IMR-90 (cell line): ENCODE results near the gene THOC2. TPM values are rescaled to one million over a fixed set of nuclear protein-coding genes. Genes with fewer than 3 reads are reported as not detected.

ENCODE experiments used
- ATAC-seq: fragments of 200-7000 bp; cut with Tn5 transposase; 2 replicates; pipeline ENCODE4 v1.9.1; 2020; ENCODE audit warnings: low read depth, mild to moderate bottlenecking, moderate library complexity
- BruUV-seq: library from RNA; stranded (reverse); fragments of 400-500 nt; replicated peaks from 2 replicates; lab custom pipeline; 2021; lab: Mats Ljungman, UMichigan
- CTCF ChIA-PET: fragments of 300-600 bp; formaldehyde crosslinking; extraction: SDS; loops from one replicate; lab custom pipeline; 2021; ENCODE audit warnings: antibody characterized with exemption; lab: Yijun Ruan, JAX
- POLR2A ChIA-PET: fragments of 300-600 bp; sonication (Branson Sonifier 250); formaldehyde crosslinking; loops from one replicate; lab custom pipeline; 2022; ENCODE audit warnings: antibody characterized with exemption; ENCODE audit not compliant: unreplicated experiment; lab: Charles Lee
- DNase-seq: peaks from one replicate; pipeline ENCODE4 v3.0.0; 2013
- H2AFZ ChIP-seq: replicated peaks from 2 replicates; pipeline ENCODE3; 2013; ENCODE audit warnings: low read length, mild to moderate bottlenecking; ENCODE audit not compliant: poor library complexity
- H2AK5ac ChIP-seq: 2 replicates; pipeline ENCODE4 v1.6.1; 2013; ENCODE audit warnings: low read depth, low read length, inconsistent platforms
- H2AK9ac ChIP-seq: replicated peaks from 2 replicates; pipeline ENCODE3; 2013; ENCODE audit warnings: mild to moderate bottlenecking, low read depth, low read length, moderate library complexity; ENCODE audit not compliant: poor library complexity
- H2BK120ac ChIP-seq: 2 replicates; pipeline ENCODE4 v1.6.1; 2013; ENCODE audit warnings: low read depth, low read length, inconsistent platforms
- H2BK15ac ChIP-seq: 3 replicates; pipeline ENCODE4 v1.6.1; 2013; ENCODE audit warnings: low read depth, low read length, inconsistent platforms
- H2BK20ac ChIP-seq: 2 replicates; pipeline ENCODE4 v1.6.1; 2013; ENCODE audit warnings: low read depth, mild to moderate bottlenecking, inconsistent platforms, low read length, moderate library complexity
- H2BK5ac ChIP-seq: 2 replicates; pipeline ENCODE4 v1.6.1; 2013; ENCODE audit warnings: mild to moderate bottlenecking, low read depth, low read length, inconsistent platforms; ENCODE audit not compliant: poor library complexity, severe bottlenecking
- H3K14ac ChIP-seq: replicated peaks from 2 replicates; pipeline ENCODE4 v1.6.1; 2013; ENCODE audit warnings: low read depth, low read length, inconsistent platforms
- H3K18ac ChIP-seq: 2 replicates; pipeline ENCODE4 v1.6.1; 2013; ENCODE audit warnings: low read depth, low read length, control low read depth
- H3K23ac ChIP-seq: 2 replicates; pipeline ENCODE4 v1.6.1; 2013; ENCODE audit warnings: low read depth, low read length, inconsistent platforms
- H3K27ac ChIP-seq: 2 replicates; pipeline ENCODE4 v1.5.1; 2013; ENCODE audit warnings: mild to moderate bottlenecking, control low read depth, low read length; ENCODE audit not compliant: insufficient read depth
- H3K27me3 ChIP-seq: 2 replicates; pipeline ENCODE4 v1.6.1; 2013; ENCODE audit warnings: low read length; ENCODE audit not compliant: control insufficient read depth, insufficient read depth
- H3K36me3 ChIP-seq: 2 replicates; pipeline ENCODE4 v1.6.1; 2013; ENCODE audit warnings: low read length, mixed read lengths; ENCODE audit not compliant: control insufficient read depth, insufficient read depth
- H3K4ac ChIP-seq: 2 replicates; pipeline ENCODE4 v1.6.1; 2013; ENCODE audit warnings: low read depth, low read length, inconsistent platforms
- H3K4me1 ChIP-seq: 2 replicates; pipeline ENCODE4 v1.6.1; 2013; ENCODE audit warnings: low read length, mixed read lengths; ENCODE audit not compliant: control insufficient read depth, insufficient read depth
- H3K4me2 ChIP-seq: 2 replicates; pipeline ENCODE4 v1.6.1; 2013; ENCODE audit warnings: low read depth, mild to moderate bottlenecking, control low read depth, low read length, moderate library complexity
- H3K4me3 ChIP-seq: 2 replicates; pipeline ENCODE4 v1.5.1; 2013; ENCODE audit warnings: low read depth, mild to moderate bottlenecking, control low read depth, low read length, moderate library complexity; ENCODE audit not compliant: insufficient read depth
- H3K56ac ChIP-seq: 2 replicates; pipeline ENCODE4 v1.6.1; 2013; ENCODE audit warnings: low read length, inconsistent platforms; ENCODE audit not compliant: insufficient read depth; ENCODE audit errors: extremely low read depth
- H3K79me1 ChIP-seq, 2 experiments: 2 replicates each; pipeline ENCODE4 v1.6.1; 2013; ENCODE audit warnings: low read length in 2 of 2, inconsistent platforms in 1 of 2, low read depth in 1 of 2
- H3K9ac ChIP-seq: 2 replicates; pipeline ENCODE4 v1.6.1; 2013; ENCODE audit warnings: low read depth, low read length, control low read depth
- H3K9me1 ChIP-seq: 2 replicates; pipeline ENCODE4 v1.6.1; 2013; ENCODE audit warnings: low read length, inconsistent platforms; ENCODE audit not compliant: insufficient read depth
- H3K9me3 ChIP-seq: 2 replicates; pipeline ENCODE4 v1.6.1; 2013; ENCODE audit warnings: low read length; ENCODE audit not compliant: control insufficient read depth, insufficient read depth
- H4K20me1 ChIP-seq: 2 replicates; pipeline ENCODE4 v1.6.1; 2013; ENCODE audit warnings: low read length, inconsistent platforms; ENCODE audit not compliant: insufficient read depth
- H4K5ac ChIP-seq: 2 replicates; pipeline ENCODE4 v1.6.1; 2013; ENCODE audit warnings: mild to moderate bottlenecking, low read depth, low read length, control low read depth
- H4K8ac ChIP-seq, 2 experiments: 2 replicates each; pipeline ENCODE4 v1.6.1; 2013; ENCODE audit warnings: low read depth in 2 of 2, low read length in 2 of 2, control low read depth in 1 of 2, inconsistent platforms in 1 of 2
- H4K91ac ChIP-seq: 2 replicates; pipeline ENCODE4 v1.6.1; 2013; ENCODE audit warnings: low read depth, low read length, inconsistent platforms; ENCODE audit not compliant: insufficient read depth
- FOS ChIP-seq: fragments of 150-350 bp; IDR thresholded peaks from 2 replicates; pipeline ENCODE4 v1.6.1; 2016; ENCODE audit warnings: low read depth, low read length
- WGBS, 2 experiments: methylation state at CpG; one replicate each; pipeline versions ENCODE4 v1.1.5 to v1.1.7; 2013; ENCODE audit warnings: missing lambda C conversion rate in 2 of 2; ENCODE audit not compliant: insufficient read length in 1 of 2; ENCODE audit errors: extremely low coverage in 2 of 2; 5-methylcytosine and 5-hydroxymethylcytosine counted together
- dilution Hi-C: fragments of 300-500 bp; cut with HindIII; formaldehyde crosslinking; loops from one replicate; pipeline ENCODE4 v1.14.3; 2018; ENCODE audit warnings: low sequenced_read_pairs; ENCODE audit not compliant: unreplicated experiment
- in situ Hi-C: fragments of 300-500 bp; cut with MboI; formaldehyde crosslinking; loops from 3 replicates; pipeline ENCODE4 v1.14.3; 2019; ENCODE audit warnings: low sequenced_read_pairs, inconsistent platforms, mixed read lengths
- intact Hi-C: fragments of 100-400 bp; cut with micrococcal nuclease; formaldehyde crosslinking; loops from 2 replicates; pipeline ENCODE4 v1.10.0; 2022
- polyA plus RNA-seq, 3 experiments: library from polyadenylated mRNA; depleted of rRNA; stranded (reverse); fragments of >200 nt; gene quantifications; 2 replicates each; pipeline ENCODE4 v1.2.3, GENCODE V29; 2012; ENCODE audit warnings: low replicate concordance in 1 of 3
- total RNA-seq: library from RNA; depleted of rRNA; stranded (reverse); fragments of >200 nt; gene quantifications from 2 replicates; pipeline ENCODE4 v1.2.3, GENCODE V29; 2012
- TF ChIP-seq, protein P1 (sequence below): fragments of 150-350 bp; IDR thresholded peaks from 2 replicates; pipeline ENCODE4 v1.6.1; 2016; ENCODE audit warnings: low read depth, mild to moderate bottlenecking, low read length, moderate library complexity, borderline replicate concordance

Gene THOC2
- total and polyA plus RNA-seq, 2 of the 4 experiments (the other 2 are of a cell fraction), result 42.9 to 58.8 TPM

DNA sequence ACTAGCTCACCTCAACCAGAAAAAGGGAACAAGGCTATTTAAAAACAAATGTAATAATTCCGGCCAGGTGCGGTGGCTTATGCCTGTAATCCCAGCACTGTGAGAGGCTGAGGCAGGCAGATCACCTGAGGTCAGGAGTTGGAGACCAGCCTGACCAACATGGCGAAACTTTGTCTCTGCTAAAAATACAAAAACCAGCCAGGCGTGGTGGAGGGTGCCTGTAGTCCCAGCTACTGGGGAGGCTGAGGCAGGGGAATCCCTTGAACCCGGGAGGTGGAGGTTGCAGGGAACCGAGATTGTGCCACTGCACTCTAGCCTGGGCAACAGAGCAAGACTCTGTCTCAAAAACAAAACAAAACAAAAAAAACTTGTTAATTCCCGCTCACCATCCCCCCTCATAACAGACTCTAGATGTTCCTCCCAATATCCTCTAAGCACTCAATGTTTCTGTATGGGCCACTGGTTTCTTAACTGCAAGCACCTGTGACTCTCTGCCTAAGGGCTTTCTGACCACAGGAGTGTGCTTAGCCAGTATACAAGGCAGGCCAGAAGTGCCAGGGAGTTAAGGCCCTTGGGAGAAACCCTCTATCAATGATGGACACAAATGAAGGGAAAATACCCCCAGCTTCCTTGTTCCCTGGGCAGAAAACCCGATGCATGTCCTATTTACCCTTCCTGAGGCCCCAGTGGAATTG is 21.0 kb upstream of the THOC2 start:
- H3K56ac ChIP-seq, result no peak overlapping the region
- peaks cover 1% of the 10 kb centered on the region; the same call in 1 of the 2 replicates for H3K9me3 ChIP-seq
- no peaks in the 10 kb centered on the region for H3K9me1 ChIP-seq
- WGBS, 2 experiments, result 52 to 100% methylated on average over 1 to 2 of the region's 8 CpGs
- no peaks in the 10 kb centered on the region for H4K20me1 ChIP-seq
- no peaks in the 10 kb centered on the region for H3K36me3 ChIP-seq
- H4K8ac ChIP-seq, result no peak overlapping the region
- in situ Hi-C loops, result no loop called here
- no peak overlapping the region for H3K4ac ChIP-seq
- no peak overlapping the region for H2BK15ac ChIP-seq
- intact Hi-C loops, result no loop called here
- H3K4me3 ChIP-seq, result no peak overlapping the region
- no peak overlapping the region for H2BK20ac ChIP-seq
- H4K91ac ChIP-seq, result no peak overlapping the region
- no peak overlapping the region for H3K9ac ChIP-seq
- H2AFZ ChIP-seq, result no peak overlapping the region
- no peak overlapping the region for H2AK5ac ChIP-seq
- DNase-seq (no peak), ATAC-seq (no peak)
- H3K4me2 ChIP-seq, result no peak overlapping the region
- no peak overlapping the region for H3K23ac ChIP-seq
- no peak overlapping the region for H3K14ac ChIP-seq
- no peak overlapping the region for H2AK9ac ChIP-seq
- CTCF ChIA-PET, result no interaction called here
- H2BK5ac ChIP-seq, result no peak overlapping the region
- BruUV-seq, result no TSS peak
- POLR2A ChIA-PET, result no interaction called here
- no peak overlapping the region for H3K18ac ChIP-seq
- dilution Hi-C loops, result no loop called here
- H2BK120ac ChIP-seq, result no peak overlapping the region
- no peaks in the 10 kb centered on the region for H3K79me1 ChIP-seq
- no peaks in the 10 kb centered on the region for H3K4me1 ChIP-seq
- no peak overlapping the region for H3K27ac ChIP-seq
- no peaks in the 10 kb centered on the region for H3K27me3 ChIP-seq
- H4K5ac ChIP-seq, result no peak overlapping the region
- TF ChIP-seq FOS, result no peak
- TF ChIP-seq, protein P1, sequence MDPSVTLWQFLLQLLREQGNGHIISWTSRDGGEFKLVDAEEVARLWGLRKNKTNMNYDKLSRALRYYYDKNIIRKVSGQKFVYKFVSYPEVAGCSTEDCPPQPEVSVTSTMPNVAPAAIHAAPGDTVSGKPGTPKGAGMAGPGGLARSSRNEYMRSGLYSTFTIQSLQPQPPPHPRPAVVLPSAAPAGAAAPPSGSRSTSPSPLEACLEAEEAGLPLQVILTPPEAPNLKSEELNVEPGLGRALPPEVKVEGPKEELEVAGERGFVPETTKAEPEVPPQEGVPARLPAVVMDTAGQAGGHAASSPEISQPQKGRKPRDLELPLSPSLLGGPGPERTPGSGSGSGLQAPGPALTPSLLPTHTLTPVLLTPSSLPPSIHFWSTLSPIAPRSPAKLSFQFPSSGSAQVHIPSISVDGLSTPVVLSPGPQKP, result no peak
